Superior temporal gyrus (tissue), 1 donor: ENCODE measurements around the gene XAB2.
"Not testable (repeated sequence)": the region's sequence is repeated elsewhere in the genome, so short reads cannot be mapped to it uniquely, and the experiment has no call there.

Experiments
- DNase-seq: peaks from one replicate; pipeline ENCODE4 v3.0.0-alpha.2; 2016; ENCODE audit errors: extremely low spot score

Gene XAB2

DNA sequence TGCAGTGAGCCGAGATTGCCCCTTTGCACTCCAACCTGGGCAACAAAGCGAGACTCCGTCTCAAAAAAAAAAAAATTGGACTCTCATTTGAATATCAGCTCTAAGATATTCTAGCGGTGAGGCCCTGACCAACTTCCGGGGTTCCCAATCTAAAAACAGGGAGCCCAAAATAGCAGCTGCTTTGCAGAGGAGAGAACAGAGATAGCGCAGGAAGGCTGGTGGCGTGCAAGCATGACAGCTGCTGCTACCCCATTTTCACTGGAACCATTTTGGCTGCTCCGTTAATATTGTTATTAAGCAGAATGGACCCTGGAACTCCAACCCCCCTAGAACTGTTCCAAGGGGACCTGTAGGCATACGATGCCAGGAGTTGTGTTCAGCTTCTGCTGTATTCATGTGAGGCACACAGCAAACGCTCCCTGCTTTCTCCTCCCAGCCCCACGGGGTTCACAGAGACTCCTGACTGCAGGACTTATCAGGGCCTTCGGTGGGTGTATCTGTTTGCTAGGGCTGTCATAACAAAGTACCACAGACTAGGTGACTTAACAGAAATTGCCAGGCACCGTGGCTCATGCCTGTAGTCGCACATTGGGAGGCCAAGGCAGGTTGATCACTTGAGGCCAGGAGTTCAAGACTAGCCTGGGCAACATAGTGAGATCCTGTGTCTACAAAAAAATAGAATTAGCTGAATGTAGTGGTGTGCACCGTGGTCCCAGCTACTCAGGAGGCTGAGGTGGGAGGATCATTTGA lies 19.1 kb upstream of the XAB2 start:
- DNase-seq: no peak

DNA sequence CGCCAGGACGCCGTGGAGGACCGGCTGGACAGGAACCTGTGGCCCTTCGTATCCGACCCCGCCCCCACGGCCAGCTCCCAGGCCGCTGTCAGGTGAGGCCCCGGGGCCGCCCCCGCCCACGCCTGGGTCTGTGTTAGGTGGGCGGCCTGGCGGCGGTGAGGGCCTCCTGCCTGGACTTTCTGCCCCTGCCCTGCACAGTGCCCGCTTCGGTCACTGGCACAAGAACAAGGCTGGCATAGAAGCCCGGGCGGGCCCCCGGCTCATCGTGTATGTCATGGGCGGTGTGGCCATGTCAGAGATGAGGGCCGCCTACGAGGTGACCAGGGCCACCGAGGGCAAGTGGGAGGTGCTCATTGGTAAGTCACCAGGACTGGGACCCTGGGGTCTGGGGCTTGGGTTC lies 17.8 kb upstream of the XAB2 start:
- no peak for DNase-seq

GRCh38 chr19:7646426-7646700 lies 17.0 kb upstream of the XAB2 start:
- DNase-seq: no peak

- no peak for DNase-seq
These were observed 16.5 kb upstream of the XAB2 start for GRCh38 chr19:7645656-7646425.

GRCh38 chr19:7645163-7645562 lies 15.8 kb upstream of the XAB2 start:
- no peak for DNase-seq

DNA sequence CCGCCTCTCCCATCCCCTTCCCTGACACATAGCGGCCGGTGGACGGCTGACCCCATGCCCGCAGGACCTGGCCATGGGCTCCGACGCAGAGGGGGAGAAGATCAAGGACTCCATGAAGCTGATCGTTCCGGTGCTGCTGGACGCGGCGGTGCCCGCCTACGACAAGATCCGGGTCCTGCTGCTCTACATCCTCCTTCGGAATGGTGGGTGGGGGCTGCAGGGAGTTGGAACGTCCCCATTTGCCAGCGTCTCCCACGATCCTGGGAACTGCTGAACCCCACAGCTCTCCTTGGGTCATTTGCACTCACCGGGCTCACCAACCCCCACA lies 15.2 kb upstream of the XAB2 start:
- DNase-seq: no peak

DNA sequence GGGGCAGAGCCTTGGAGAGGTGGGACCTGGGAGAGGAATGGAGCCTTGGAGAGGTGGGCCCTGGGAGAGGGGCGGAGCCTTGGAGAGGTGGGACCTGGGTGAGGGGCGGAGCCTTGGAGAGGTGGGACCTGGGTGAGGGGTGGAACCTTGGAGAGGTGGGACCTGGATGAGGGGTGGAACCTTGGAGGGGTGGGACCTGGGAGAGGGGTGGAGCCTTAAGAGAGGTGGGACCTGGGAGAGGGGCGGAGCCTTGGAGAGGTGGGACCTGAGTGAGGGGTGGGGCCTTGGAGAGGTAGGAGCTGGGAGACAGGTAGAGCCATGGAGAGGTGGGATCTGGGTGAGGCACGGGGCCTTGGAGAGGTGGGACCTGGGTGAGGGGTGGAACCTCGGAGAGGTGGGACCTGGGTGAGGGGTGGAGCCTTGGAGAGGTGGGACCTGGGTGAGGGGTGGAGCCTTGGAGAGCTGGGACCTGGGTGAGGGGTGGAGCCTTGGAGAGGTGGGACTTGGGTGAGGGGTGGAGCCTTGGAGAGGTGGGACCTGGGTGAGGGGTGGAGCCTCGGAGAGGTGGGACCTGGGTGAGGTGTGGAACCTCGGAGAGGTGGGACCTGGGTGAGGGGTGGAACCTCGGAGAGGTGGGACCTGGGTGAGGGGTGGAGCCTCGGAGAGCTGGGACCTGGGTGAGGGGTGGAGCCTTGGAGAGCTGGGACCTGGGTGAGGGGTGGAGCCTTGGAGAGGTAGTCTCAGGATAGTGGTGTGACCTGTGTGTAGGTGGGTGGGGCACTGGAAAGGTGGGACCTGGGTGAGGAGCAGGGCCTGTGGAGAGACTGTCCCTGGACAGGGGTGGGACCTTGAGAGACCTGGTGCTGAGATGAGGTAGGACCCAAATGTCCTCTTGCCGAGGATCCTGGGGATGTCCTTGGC lies 14.5 kb upstream of the XAB2 start:
- DNase-seq: not testable (repeated sequence)

DNA sequence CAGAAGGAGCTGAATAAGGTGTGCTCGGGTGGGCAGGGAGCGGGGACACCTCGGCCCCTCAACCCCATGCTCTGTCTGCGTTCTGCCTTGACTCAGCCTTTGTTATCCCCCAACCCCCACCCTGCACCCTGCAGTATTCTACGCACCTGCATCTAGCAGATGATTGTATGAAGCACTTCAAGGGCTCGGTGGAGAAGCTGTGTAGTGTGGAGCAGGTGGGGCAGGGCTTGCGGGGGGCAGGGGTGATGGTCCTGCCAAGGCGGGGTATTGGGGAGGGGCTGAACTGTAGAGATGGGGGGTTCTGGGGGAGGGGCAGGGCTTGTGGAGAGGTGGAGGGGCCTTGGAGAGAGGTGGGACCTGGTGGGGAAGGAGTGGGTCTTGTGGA lies 13.7 kb upstream of the XAB2 start:
- DNase-seq: no peak

- no peak for DNase-seq
These were observed 13.1 kb upstream of the XAB2 start for GRCh38 chr19:7642295-7643030.

DNA sequence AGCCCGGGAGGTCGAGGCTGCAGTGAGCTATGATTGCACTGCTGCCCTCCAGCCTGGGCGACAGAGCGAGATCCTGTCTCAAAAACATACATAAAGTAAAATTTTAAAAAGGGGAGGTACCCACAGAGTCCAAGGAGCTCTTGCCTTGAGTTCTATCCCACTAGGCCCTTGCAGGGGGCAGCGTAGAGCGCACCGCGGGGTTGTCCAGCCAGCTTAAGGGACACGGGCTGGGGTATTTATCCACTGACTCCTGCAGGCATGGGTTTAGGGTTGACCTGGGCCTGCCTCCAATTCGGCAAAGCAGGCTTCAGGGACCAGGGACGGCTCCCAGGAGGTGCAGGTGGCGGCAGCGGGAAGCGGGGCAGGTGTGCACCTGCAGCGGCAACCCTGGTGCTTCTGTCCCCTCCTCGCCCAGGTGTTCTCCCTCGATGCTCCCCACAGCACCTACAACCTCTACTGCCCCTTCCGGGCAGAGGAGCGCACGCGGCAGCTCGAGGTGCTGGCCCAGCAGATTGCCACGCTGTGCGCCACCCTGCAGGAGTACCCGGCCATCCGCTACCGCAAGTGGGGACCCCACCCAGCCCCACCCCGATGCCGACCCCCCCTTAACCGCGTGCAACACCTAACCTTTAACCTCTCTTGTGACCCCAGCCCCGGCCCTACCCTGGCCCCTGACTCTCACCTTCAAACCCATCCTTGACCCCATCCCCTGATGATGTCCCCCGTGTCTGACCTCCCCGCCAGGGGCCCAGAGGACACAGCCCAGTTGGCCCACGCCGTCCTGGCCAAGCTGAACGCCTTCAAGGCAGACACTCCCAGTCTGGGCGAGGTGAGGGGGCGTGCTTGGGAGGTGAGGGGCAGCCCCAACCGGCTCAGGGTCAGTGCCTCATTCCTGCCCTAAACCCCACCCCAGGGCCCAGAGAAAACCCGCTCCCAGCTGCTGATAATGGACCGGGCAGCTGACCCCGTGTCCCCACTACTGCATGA lies 12.2 kb upstream of the XAB2 start:
- DNase-seq: no peak

DNA sequence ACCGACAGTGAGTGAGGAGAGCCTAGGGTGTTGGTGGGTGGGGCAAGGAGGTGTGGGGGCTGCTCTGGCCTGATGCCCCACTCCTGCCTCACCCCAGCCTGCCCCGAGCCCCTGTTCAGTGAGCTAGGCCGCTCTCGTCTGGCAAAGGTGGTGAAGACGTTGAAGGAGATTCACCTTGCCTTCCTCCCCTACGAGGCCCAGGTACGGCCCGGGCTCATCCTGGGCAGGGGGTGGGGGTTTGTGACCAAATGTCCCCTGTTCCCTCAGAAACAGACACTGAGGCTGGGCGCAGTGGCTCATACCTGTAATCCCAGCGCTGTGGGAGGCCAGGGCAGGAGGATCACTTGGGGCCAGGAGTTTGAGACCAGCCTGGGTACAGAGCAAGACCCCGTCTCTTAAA lies 11.5 kb upstream of the XAB2 start:
- no peak for DNase-seq

GRCh38 chr19:7639863-7640348 lies 10.6 kb upstream of the XAB2 start:
- DNase-seq: no peak

DNA sequence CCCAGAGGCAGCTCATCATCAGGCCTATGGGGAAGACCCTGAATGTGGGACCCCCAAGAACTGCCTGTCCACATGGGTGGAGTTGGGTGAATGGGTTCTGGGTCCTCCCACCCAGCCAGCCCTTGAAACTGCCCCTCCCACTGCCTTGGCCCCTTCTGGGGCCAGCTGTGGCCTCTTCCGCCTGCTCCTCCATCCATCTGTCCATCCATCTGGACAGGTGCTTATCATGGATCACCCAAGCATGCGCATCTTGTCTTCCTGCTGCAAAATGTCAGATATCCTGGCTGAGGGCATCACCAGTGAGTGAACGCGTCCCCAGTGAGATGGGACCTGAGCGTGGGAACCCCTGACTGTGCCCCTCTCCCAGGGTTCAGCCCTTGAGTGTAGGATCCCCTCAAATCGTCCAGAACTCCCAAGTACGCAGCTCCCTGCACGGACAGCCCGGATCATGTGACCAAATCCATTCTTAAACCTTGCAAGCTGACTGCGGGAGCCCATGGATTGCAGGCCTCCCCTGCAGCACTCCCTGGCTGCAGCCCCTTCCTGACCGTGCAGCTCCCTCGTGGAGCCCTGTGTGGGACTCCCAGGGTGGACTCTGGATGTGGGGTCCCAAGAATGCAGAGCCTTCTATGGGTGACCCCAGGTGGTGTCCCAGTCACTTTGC lies 9.6 kb upstream of the XAB2 start:
- no peak for DNase-seq

DNA sequence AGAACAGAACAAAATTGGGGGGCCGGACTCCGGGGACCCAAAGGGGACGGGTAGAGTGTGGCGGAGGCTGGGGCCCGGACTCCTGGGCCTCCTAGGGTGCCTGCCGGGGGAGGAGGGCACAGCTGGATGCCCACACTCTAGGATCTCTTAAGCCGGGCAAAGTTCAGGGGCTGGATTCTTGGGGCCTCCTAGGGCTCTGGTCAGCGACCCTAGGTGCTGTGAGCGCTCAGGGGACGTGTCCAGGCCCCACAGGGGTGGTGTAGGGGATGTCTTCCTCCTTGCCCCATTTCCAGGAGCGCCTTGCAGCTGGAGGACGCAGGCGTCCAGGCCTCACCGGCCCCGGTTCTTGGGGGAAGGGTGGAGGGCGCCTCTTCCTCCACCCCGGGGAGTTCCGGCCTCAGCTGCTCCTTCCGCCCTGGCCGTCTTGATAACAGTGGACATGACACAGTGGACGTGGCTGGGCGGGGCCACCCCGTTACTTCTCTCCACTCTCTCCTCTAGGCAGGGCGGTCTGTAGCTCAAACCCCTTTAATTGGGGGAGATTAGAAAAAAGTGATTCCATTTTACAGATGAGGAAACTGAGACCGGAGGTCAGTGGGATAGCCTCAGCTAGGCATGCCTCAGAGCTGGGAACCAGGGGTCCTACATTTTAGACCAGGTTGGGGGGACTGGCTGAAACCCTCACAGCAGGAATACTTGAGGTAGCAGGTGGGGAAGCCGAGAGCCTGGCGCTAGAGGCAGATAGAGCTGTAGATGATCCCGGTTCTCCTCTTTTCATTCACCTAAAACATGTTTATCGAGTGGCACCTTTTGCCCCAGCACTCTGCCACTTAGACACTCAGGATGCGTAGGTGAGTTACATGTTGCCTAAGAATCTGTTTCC lies 8.3 kb upstream of the XAB2 start:
- DNase-seq: no peak

DNA sequence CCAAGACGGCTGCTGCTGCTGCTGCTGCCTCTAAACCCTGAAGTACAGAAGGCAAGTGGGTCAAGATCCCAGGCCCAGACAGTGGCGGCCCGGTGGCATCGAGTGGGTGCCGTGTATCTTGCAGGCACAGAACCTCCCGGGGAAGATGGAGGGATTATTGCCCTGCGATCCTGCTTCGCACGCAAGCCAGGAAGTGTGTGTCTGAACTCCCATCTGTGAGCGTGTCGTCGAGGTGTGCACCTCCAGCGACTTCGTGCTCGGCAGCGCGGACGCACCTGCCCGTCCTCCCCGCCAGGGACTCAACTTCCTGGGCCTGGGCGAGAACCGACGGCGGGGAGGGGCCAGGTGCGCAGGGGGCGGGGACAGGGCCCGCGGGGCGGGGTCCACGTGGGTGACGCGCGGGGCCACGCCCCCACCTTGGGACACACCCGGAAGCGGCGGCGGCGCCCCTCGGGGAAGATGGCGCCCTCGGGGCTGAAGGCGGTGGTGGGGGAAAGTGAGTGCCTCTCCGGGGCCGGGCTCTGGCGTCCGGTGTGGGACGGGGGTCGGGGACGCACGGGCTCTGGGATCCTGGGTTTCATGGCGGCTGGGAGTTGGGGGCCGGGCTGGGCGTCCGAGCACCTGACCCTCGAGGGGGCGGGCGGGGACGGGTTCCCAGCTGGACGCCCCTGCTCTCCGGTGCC lies 7.5 kb upstream of the XAB2 start, which contains the start of gene STXBP2:
TSS of gene STXBP2 (plus strand) at position 420 of the 683 bp plus-strand sequence. CDS start at position 460, 40 bp downstream.
- DNase-seq: no peak

- no peak for DNase-seq
These were observed 7.0 kb upstream of the XAB2 start for GRCh38 chr19:7636317-7636690.

DNA sequence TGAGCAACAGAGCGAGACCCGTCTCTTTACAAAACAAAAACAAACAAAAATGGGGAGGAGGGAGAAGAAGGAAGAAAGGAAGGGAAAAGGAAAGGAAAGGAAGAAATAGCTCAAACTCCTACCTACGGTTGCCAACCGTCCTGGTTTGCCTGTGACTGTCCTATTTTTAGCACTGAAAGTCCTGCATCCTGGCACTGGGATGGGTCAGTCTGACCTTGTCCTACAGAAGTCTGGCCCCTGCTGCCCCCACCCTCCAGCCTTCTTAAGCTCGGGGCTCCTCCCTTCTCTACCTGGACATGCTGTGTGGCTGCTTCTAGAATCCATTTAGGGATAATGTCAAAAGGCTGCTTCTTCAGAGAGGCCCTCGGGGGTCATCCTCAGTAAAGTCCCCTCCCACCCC lies 6.3 kb upstream of the XAB2 start:
- no peak for DNase-seq

GRCh38 chr19:7633698-7634097 lies 4.4 kb upstream of the XAB2 start, which contains the start of gene PCP2:
Gene PCP2, minus strand, starts transcription at chr19:7633719. Its CDS starts 262 bp downstream, at chr19:7633457.
- no peak for DNase-seq
